RWPE2 (cell line): ENCODE results near the gene DIDO1.

Experiments
- ATAC-seq: fragments of 200-7000 bp; cut with Tn5 transposase; 3 replicates; pipeline ENCODE4 v1.9.1; 2021; ENCODE audit warnings: low read depth
- DNase-seq: peaks from one replicate; pipeline ENCODE4 v3.0.0-alpha.2; 2020; ENCODE audit warnings: low spot score
- H3K27ac ChIP-seq: fragments of 450-650 bp; 2 replicates; pipeline ENCODE4 v1.5.1; 2017; ENCODE audit warnings: mild to moderate bottlenecking; ENCODE audit not compliant: poor library complexity, severe bottlenecking
- H3K27me3 ChIP-seq: fragments of 250-450 bp; sonication (Bioruptor Pico); 2 replicates; pipeline ENCODE4 v1.5.1; 2021; ENCODE audit warnings: mild to moderate bottlenecking, moderate library complexity; ENCODE audit not compliant: insufficient read depth, poor library complexity, severe bottlenecking
- H3K36me3 ChIP-seq: fragments of 250-450 bp; sonication (Bioruptor Pico); 2 replicates; pipeline ENCODE4 v1.5.1; 2020; ENCODE audit warnings: low read depth, mild to moderate bottlenecking, moderate library complexity
- H3K4me1 ChIP-seq: fragments of 250-450 bp; sonication (Bioruptor Pico); 2 replicates; pipeline ENCODE4 v1.5.1; 2021; ENCODE audit warnings: mild to moderate bottlenecking, moderate library complexity; ENCODE audit not compliant: insufficient read depth, poor library complexity, severe bottlenecking
- H3K4me3 ChIP-seq: fragments of 250-450 bp; sonication (Bioruptor Pico); 2 replicates; pipeline ENCODE4 v1.5.1; 2021; ENCODE audit warnings: mild to moderate bottlenecking, moderate library complexity; ENCODE audit not compliant: severe bottlenecking
- H3K9me3 ChIP-seq: fragments of 250-450 bp; sonication (Bioruptor Pico); 2 replicates; pipeline ENCODE4 v1.5.1; 2021; ENCODE audit warnings: mild to moderate bottlenecking, moderate library complexity; ENCODE audit not compliant: severe bottlenecking
- CTCF ChIP-seq: fragments of 450-650 bp; IDR thresholded peaks from one replicate; pipeline ENCODE4 v1.5.1; 2017; ENCODE audit warnings: mild to moderate bottlenecking, moderate library complexity; ENCODE audit not compliant: poor library complexity, severe bottlenecking

DIDO1 gene

GRCh38 chr20:62971211-62971949 lies 45.1 kb upstream of the DIDO1 start:
- no peak for TF ChIP-seq CTCF
- Histone ChIP-seq H3K4me3 (no peak overlapping the region), H3K36me3 (no peaks in the 10 kb centered on the region), H3K27ac (no peak overlapping the region), H3K4me1 (no peaks in the 10 kb centered on the region), H3K27me3 (peaks cover 71% of the 10 kb centered on the region), H3K9me3 (no peaks in the 10 kb centered on the region)
- DNase-seq (no peak), ATAC-seq (no peak)

- no peaks in the 10 kb centered on the region for H3K4me1 ChIP-seq
- DNase-seq (no peak), ATAC-seq (no peak)
- no peaks in the 10 kb centered on the region for H3K9me3 ChIP-seq
- no peak for TF ChIP-seq CTCF
- no peak overlapping the region for H3K27ac ChIP-seq
- no peaks in the 10 kb centered on the region for H3K36me3 ChIP-seq
- H3K27me3 ChIP-seq = peaks cover 68% of the 10 kb centered on the region
- no peak overlapping the region for H3K4me3 ChIP-seq
Measured at GRCh38 chr20:62970307-62971210, 44.3 kb upstream of the DIDO1 start.

- ATAC-seq (no peak), DNase-seq (no peak)
- no peak for TF ChIP-seq CTCF
- Histone ChIP-seq H3K9me3 (no peaks in the 10 kb centered on the region), H3K4me1 (no peaks in the 10 kb centered on the region), H3K27ac (no peak overlapping the region), H3K36me3 (no peaks in the 10 kb centered on the region), H3K27me3 (peaks cover 66% of the 10 kb centered on the region), H3K4me3 (no peak overlapping the region)
Measured at GRCh38 chr20:62969939-62970306, 43.6 kb upstream of the DIDO1 start.

- no peak for TF ChIP-seq CTCF
- ATAC-seq = no peak
- Histone ChIP-seq H3K27me3 (peaks cover 60% of the 10 kb centered on the region), H3K4me1 (no peaks in the 10 kb centered on the region), H3K27ac (no peak overlapping the region), H3K36me3 (no peaks in the 10 kb centered on the region), H3K9me3 (no peaks in the 10 kb centered on the region), H3K4me3 (no peak overlapping the region)
- DNase-seq = no peak
Measured at GRCh38 chr20:62969179-62969760, 43.0 kb upstream of the DIDO1 start.
